ENCODE results near the gene CNGB1. TPM values are rescaled to one million over a fixed set of nuclear protein-coding genes. Genes with fewer than 3 reads are reported as not detected.

CNGB1 gene
- total RNA-seq, 3 donors from 2014 or later: 0.14 to 2.0 (median 0.55) TPM

DNA sequence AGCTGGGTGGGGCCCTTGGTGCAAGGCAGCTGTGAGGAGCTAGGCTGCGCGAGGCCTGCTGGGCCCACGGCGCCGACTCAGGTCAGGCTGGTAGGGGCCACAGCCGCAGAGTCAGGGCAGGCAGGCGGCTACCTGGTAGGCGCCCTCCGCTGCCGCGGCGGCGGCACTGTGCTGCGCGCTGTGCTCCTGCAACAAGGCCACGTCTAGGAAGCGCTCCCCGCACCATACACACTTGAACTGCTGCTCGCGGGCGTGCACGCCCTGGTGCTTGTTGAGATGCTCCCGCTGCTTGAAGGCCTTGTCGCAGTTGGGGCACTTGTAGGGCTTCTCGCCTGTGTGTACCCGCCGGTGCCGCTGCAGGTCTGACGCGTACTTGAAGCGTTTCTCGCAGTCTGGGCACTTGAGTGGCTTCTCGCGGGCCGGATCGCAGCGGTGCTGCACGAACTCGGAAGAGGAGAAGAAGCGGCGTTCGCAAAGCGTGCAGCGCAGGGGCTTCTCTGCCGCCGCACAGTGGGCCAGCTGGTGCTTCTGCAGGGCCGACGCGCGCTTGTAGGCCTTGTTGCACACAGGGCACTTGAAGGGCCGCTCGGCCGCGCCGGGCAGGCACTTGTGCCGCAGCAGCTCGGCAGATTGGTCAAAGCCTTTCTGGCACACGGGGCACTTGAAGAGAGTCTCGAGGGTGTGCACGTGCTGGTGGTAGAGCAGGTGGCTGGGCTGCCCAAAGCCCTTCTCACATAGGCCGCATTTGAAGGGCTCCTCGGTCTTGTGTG, 25.7 kb upstream of the CNGB1 start:
- ATAC-seq (no peak), DNase-seq (no peak)
- H3K4me3 ChIP-seq: no peak overlapping the region
- H3K9me3 ChIP-seq: no peaks in the 10 kb centered on the region
- no peaks in the 10 kb centered on the region for H3K36me3 ChIP-seq (ENCODE audit: low read depth)
- TF ChIP-seq CTCF (IDR thresholded peaks at IDR 0.05): no peak
- intact Hi-C loops (cut with DNase I, micrococcal nuclease): no loop called here
- H3K4me1 ChIP-seq (ENCODE audit: low read depth): peaks cover 8% of the 10 kb centered on the region

- Histone ChIP-seq H3K4me1 (ENCODE audit: low read depth) (peaks cover 8% of the 10 kb centered on the region), H3K4me3 (no peak overlapping the region), H3K9me3 (no peaks in the 10 kb centered on the region), H3K36me3 (ENCODE audit: low read depth) (no peaks in the 10 kb centered on the region)
- intact Hi-C loops (cut with DNase I, micrococcal nuclease): no loop called here
- DNase-seq: no peak
- no peak for ATAC-seq
- TF ChIP-seq CTCF (IDR thresholded peaks at IDR 0.05): no peak
Observed at GRCh38 chr16:57995721-57996405, 24.9 kb upstream of the CNGB1 start.

DNA sequence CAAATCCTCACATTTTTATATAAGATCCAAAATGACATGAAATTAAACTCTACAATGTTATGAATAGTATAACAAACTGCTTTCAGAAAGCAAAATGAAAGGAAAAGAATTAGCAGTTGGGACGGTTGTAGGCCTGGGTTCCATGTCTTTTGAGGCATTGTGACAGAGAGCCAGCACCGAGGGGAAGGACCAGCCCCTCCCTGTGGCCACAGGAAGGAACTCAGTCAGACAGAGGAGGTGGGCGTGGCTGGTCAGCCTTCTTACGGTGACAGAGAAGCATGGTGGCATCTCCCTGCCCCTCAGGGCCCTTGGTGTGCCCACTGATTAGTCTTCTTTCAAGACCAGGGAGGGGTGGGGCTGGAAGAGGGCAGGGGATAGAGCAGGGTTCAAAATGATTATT, 23.9 kb upstream of the CNGB1 start:
- no peaks in the 10 kb centered on the region for H3K36me3 ChIP-seq (ENCODE audit: low read depth)

DNA sequence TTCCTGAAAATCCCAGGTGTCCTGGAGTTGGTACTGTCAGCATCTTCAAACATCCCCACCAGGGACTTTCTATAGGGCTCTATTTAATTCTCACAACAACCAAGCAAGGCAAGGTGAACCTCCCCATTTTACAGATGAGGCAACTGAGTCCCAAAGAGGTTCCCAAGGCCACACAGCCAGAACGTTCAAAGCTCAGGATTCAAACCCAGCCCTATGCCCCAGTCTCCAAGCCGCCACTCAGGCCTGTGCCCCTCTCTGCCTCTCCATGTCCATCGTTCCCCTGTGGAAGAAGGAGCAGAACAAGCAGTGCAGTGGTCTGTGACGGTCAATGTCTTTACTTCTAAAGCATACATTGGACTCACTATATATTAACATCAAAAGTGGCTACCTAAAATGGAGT, 23.4 kb upstream of the CNGB1 start:
- ATAC-seq (no peak), DNase-seq (no peak)
- TF ChIP-seq CTCF (IDR thresholded peaks at IDR 0.05): no peak
- Histone ChIP-seq H3K4me1 (ENCODE audit: low read depth) (peaks cover 3% of the 10 kb centered on the region), H3K36me3 (ENCODE audit: low read depth) (no peaks in the 10 kb centered on the region), H3K9me3 (no peaks in the 10 kb centered on the region), H3K4me3 (no peak overlapping the region)
- intact Hi-C loops (cut with DNase I, micrococcal nuclease): no loop called here

More for the DNA sequence above, 23.9 kb upstream of the CNGB1 start:
- DNase-seq: peak; percentile 60 to 74 (median 73)
- no peak for TF ChIP-seq CTCF (IDR thresholded peaks at IDR 0.05)
- H3K4me3 ChIP-seq: no peak overlapping the region
- intact Hi-C loops (cut with DNase I, micrococcal nuclease): no loop called here
- ATAC-seq: peak; percentile 60
- peaks cover 7% of the 10 kb centered on the region for H3K4me1 ChIP-seq (ENCODE audit: low read depth)
- H3K9me3 ChIP-seq: no peaks in the 10 kb centered on the region

DNA sequence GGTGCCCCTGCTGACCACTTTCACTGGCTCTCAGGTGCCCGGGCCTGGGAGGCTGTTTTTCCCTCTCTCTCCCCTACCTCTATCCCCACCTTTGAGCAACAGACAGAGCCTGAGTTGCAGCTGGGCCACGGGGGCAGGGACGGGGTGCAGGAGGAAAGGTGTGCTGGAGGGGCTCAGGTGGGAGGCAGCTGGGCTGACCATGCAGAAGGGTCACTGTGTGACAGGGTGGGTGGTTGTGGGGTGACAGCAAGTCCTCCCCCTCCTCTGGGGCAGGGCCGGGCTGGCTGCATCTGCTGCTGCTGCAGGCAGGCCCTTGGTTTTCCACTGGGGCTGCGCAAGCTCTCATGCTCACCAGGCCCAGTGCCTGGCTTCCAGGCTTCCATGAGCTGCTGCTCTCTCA, 23.0 kb upstream of the CNGB1 start:
- intact Hi-C loops (cut with DNase I, micrococcal nuclease): no loop called here
- Histone ChIP-seq H3K4me1 (ENCODE audit: low read depth) (no peaks in the 10 kb centered on the region), H3K4me3 (no peak overlapping the region), H3K36me3 (ENCODE audit: low read depth) (no peaks in the 10 kb centered on the region), H3K9me3 (no peaks in the 10 kb centered on the region)
- no peak for TF ChIP-seq CTCF (IDR thresholded peaks at IDR 0.05)
- no peak for DNase-seq
- no peak for ATAC-seq

All from mucosa of descending colon (tissue), 3 donors.